WERI-Rb-1 (cell line): Measurements from ENCODE around the gene RBPJL.

Experiments used
- DNase-seq: peaks from one replicate; pipeline ENCODE4 v3.0.0-alpha.2; 2020
- H3K27ac ChIP-seq: fragments of 250-450 bp; sonication (Bioruptor Pico); 2 replicates; pipeline ENCODE4 v1.5.1; 2020; ENCODE audit warnings: mild to moderate bottlenecking, moderate library complexity
- H3K27me3 ChIP-seq: fragments of 250-450 bp; sonication (Bioruptor Pico); 2 replicates; pipeline ENCODE4 v1.5.1; 2021; ENCODE audit warnings: mild to moderate bottlenecking, low read depth, moderate library complexity; ENCODE audit not compliant: insufficient read depth, severe bottlenecking
- H3K36me3 ChIP-seq: fragments of 250-450 bp; sonication (Bioruptor Pico); 2 replicates; pipeline ENCODE4 v1.5.1; 2020; ENCODE audit warnings: mild to moderate bottlenecking, moderate library complexity
- H3K4me3 ChIP-seq: 2 replicates; pipeline ENCODE4 v1.5.1; 2011; ENCODE audit warnings: low read depth, mild to moderate bottlenecking, control low read depth, low read length
- H3K9me3 ChIP-seq: fragments of 250-450 bp; sonication (Bioruptor Pico); 2 replicates; pipeline ENCODE4 v1.5.1; 2021; ENCODE audit warnings: mild to moderate bottlenecking, moderate library complexity; ENCODE audit not compliant: severe bottlenecking
- TF ChIP-seq, protein P1 (sequence below): IDR thresholded peaks from 2 replicates; pipeline ENCODE4 v1.5.1; 2011; ENCODE audit warnings: low read depth, mild to moderate bottlenecking, control low read depth, inconsistent platforms, low read length

The RBPJL gene

DNA sequence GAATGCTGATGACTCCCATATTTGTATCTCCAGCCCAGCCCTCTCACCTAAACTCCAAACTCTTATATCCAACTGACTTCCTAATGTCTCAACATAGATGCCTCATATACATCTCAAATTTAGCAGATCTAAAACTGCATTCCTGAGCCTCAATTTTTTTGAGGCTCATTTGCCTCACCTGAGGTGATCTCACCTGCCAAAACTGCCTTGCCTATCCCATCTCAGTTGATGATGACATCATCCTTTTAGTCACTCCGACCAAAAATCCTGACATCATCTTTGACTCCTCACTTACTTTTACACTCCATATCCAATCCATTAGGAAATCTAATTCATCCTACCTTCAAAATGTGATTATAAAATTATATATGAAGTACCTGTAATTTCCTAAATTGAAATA lies 26.6 kb upstream of the RBPJL start:
- TF ChIP-seq, protein P1, sequence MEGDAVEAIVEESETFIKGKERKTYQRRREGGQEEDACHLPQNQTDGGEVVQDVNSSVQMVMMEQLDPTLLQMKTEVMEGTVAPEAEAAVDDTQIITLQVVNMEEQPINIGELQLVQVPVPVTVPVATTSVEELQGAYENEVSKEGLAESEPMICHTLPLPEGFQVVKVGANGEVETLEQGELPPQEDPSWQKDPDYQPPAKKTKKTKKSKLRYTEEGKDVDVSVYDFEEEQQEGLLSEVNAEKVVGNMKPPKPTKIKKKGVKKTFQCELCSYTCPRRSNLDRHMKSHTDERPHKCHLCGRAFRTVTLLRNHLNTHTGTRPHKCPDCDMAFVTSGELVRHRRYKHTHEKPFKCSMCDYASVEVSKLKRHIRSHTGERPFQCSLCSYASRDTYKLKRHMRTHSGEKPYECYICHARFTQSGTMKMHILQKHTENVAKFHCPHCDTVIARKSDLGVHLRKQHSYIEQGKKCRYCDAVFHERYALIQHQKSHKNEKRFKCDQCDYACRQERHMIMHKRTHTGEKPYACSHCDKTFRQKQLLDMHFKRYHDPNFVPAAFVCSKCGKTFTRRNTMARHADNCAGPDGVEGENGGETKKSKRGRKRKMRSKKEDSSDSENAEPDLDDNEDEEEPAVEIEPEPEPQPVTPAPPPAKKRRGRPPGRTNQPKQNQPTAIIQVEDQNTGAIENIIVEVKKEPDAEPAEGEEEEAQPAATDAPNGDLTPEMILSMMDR = no peak
- H3K4me3 ChIP-seq = no peak overlapping the region
- no peak for DNase-seq

DNA sequence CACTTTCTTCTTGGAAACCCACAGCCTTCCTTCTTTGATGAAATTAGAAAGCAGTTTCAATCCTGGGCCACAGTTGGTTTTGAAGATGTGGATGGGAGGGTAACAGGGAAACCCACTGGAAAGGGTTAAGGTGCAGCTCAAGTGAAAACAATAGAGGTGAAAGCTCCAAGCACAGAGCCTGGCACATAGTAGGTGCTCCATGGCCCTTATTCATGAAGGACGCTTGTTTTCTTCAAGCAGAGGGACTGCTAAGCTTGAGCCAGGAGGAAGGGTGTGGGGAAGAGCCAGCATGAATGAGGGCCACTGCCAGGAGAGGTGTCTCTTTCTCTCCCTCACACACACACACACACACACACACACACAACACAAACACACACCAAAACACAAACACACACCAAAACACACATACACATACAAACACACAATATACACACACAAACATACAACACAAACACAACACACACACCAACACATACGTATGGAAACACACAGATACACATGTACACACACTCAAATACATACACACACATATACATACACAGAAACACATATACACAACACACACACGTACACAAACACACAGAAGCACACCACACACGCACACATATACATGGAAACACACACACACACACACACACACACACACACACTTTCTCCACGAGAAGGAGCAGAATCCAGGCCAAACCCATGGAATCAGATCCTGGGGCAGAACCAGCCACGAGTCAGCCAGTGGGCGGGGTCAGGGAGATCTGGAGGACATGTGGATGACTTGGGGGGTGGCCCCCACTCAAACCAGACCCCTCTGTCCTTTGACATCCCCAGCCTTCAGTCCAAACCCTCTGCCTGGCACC lies 23.7 kb upstream of the RBPJL start:
- H3K4me3 ChIP-seq = no peak overlapping the region
- H3K27ac ChIP-seq = no peak overlapping the region
- TF ChIP-seq, protein P1 = no peak
- H3K36me3 ChIP-seq = no peaks in the 10 kb centered on the region
- no peaks in the 10 kb centered on the region for H3K27me3 ChIP-seq
- no peak for DNase-seq
- no peaks in the 10 kb centered on the region for H3K9me3 ChIP-seq

More for the DNA sequence above, 26.6 kb upstream of the RBPJL start:
- H3K36me3 ChIP-seq = no peaks in the 10 kb centered on the region
- no peak overlapping the region for H3K27ac ChIP-seq
- H3K27me3 ChIP-seq = no peaks in the 10 kb centered on the region
- no peaks in the 10 kb centered on the region for H3K9me3 ChIP-seq

- H3K9me3 ChIP-seq = no peaks in the 10 kb centered on the region
- no peaks in the 10 kb centered on the region for H3K36me3 ChIP-seq
- no peak overlapping the region for H3K4me3 ChIP-seq
- TF ChIP-seq, protein P1 = no peak
- H3K27me3 ChIP-seq = no peaks in the 10 kb centered on the region
- no peak for DNase-seq
- H3K27ac ChIP-seq = no peak overlapping the region
Measured at GRCh38 chr20:45283551-45284057, 23.0 kb upstream of the RBPJL start.

- Histone ChIP-seq H3K4me3 (no peak overlapping the region), H3K36me3 (no peaks in the 10 kb centered on the region), H3K9me3 (no peaks in the 10 kb centered on the region), H3K27ac (no peak overlapping the region), H3K27me3 (no peaks in the 10 kb centered on the region)
- TF ChIP-seq, protein P1 = no peak
- no peak for DNase-seq
Measured at GRCh38 chr20:45288376-45288775, 18.3 kb upstream of the RBPJL start.

DNA sequence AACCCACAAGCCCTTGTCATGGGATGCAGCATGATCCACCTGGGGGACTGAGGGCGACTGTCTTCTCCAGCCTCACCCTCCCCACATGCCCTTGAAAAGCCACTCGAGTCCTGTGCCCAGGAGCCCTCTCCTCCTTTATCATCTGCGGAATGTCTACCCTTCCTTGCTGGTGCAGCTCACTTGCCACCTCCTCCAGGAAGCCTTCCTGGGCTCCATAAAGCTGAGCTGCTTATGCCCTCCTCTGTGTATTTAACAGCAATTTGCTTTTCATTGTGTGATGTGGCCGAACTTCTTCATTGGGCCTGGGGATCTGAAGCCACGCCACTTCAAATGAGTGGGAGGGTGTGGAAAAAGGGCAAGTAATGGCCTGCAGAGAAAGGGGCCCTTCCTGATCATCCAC lies 17.8 kb upstream of the RBPJL start:
- Histone ChIP-seq H3K27me3 (no peaks in the 10 kb centered on the region), H3K36me3 (no peaks in the 10 kb centered on the region), H3K27ac (no peak overlapping the region), H3K4me3 (no peak overlapping the region), H3K9me3 (no peaks in the 10 kb centered on the region)
- no peak for DNase-seq
- TF ChIP-seq, protein P1 = no peak
